ENCODE measurements around the gene PNPLA2.

Gene PNPLA2

GRCh38 chr11:818396-819128, at the start of gene PNPLA2:
TSS of gene PNPLA2 (plus strand) at chr11:818914. CDS start at chr11:819719, 805 bp downstream.
- no peak for DNase-seq

GRCh38 chr11:769887-770641, 48.6 kb upstream of the PNPLA2 start:
- no peak for DNase-seq

GRCh38 chr11:770642-771616, 47.8 kb upstream of the PNPLA2 start:
- DNase-seq, result peak; percentile 15

- peak; percentile 17 for DNase-seq
Measured at GRCh38 chr11:771617-772204, 47.0 kb upstream of the PNPLA2 start.

DNA sequence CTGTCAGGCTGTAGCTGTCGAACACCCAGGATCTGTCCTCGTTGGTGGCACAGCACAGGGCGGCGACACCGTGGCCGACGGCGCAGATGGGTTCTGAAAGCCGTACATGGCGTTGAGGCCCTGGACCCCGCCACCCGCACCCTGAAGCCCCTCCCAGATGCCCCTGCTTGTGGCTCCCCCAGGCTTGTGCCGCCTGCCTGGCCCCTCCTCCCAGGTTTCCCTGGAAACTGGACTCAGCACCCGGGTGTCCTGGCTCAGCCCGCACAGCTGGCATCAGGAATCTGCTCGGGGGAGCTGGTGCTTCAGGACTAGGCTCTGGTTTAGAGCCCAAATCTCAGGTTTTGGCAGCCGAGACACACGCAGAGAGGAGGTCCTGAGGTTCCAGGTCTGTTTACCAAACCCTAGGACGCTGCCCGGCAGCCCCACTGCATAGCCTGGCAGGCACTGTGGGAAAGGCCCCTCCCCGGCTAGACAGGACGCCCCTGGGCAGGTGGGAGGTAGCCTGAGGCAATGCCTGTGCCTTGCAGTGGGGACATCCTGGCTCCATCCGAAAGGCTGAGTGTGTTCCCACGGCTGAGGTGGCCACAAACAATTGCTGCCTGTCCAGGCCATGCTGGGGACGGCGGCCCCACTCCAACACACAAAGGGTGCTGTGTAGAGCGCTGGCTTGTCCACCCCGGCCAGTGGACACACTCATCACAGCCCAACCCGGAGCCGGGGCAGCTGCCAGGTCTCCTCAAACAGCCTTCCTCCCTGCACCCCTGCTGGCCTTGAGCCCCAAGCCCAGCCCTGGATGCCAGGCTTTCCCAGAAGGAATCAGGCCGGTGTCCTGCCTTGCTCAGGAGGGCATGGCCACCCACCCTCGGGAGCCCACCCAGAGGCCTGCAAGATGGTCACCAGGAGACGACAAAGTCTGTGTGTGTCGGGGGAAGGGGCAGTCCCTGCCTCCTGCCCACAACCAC, 46.0 kb upstream of the PNPLA2 start:
- DNase-seq, result peak; percentile 33

DNA sequence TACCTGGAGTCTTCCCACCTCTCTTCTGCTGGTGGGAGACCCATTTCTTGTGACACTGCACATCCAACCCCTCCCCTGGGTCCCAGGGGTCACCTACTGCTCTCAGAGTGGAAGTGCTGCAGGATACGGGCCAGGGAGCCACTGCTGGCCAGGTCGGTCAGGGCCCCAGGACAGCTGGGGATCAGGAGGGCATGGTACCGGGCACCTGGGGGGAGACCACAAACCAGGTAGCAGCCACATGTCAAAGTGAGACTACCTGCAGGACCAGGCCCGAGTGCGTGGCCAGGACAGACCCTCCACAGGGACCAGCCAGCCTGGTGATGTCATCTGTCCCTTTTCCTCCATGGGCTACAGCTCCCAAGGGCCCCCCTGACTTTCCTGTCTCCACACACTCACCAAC, 45.3 kb upstream of the PNPLA2 start:
- peak; percentile 13 for DNase-seq

DNA sequence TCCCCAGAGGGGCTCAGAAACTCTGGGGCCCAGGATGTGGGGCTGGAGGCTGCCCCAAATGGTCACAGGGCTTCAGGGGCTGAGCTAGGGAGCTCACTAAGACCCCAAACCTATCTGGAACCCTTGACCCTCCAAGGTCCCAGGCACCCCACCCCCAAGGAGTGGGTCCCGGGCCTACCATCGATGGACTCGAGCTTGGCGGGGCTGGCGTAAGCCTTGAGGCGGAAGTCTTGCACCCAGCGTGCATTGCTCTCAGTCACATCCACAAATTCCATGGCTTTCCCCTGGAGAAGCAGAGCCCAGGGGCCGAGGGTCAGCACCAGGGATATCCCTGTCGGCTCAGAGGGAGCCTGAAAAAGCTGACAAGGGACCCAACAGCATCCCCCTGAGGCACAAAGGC, 44.9 kb upstream of the PNPLA2 start:
- peak; percentile 16 for DNase-seq

GRCh38 chr11:774873-775592, 43.7 kb upstream of the PNPLA2 start:
- DNase-seq, result no peak

DNA sequence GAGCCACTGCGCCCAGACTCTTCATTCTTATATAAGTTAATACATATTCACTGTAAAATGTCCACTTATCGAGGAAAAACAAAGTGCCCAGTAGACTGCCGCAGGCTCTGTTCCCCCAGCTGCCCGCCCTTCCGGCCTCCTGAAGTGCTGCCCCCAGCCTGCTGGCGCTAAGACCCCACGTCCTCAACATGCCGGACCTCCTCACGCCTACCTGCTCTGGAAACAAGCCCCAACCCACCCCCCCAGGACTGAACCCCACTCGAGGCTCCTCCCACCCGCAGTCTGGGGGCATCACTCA, 42.5 kb upstream of the PNPLA2 start:
- no peak for DNase-seq

DNA sequence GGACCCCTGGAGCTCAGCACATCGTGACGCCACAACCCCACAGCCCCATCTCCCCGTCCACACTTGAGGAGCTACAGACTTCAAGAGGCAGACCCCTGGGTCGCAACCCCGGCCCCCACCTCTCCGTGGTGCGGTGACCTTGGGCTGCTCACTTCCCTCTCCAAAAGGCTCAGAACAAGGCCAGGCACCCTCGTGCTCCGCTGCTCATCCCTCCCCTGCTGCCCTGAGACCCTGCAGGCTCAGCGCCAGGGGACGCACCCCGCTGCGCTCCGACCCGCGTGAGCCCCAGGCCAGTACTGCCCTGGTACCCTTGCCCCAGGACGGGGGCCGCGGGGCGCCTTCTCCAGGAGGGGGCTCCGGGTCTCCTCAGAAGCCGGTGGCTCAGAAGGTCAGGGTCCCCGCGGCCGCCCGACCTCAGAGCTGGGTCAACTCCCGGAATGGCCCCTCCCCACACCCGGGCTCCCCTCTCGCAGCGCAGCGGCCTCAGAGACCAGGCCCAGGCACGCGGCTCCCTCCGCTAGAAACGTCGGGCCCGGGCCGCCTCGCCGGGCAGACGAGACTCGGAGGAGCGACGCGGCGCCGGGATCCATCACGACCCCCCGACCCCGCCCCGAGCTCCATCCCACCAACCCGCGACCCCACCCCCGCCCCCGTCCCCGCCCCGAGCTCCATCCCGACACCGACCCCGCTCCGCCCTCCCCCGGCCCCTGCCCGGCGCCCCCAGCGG, 42.0 kb upstream of the PNPLA2 start:
- no peak for DNase-seq

DNA sequence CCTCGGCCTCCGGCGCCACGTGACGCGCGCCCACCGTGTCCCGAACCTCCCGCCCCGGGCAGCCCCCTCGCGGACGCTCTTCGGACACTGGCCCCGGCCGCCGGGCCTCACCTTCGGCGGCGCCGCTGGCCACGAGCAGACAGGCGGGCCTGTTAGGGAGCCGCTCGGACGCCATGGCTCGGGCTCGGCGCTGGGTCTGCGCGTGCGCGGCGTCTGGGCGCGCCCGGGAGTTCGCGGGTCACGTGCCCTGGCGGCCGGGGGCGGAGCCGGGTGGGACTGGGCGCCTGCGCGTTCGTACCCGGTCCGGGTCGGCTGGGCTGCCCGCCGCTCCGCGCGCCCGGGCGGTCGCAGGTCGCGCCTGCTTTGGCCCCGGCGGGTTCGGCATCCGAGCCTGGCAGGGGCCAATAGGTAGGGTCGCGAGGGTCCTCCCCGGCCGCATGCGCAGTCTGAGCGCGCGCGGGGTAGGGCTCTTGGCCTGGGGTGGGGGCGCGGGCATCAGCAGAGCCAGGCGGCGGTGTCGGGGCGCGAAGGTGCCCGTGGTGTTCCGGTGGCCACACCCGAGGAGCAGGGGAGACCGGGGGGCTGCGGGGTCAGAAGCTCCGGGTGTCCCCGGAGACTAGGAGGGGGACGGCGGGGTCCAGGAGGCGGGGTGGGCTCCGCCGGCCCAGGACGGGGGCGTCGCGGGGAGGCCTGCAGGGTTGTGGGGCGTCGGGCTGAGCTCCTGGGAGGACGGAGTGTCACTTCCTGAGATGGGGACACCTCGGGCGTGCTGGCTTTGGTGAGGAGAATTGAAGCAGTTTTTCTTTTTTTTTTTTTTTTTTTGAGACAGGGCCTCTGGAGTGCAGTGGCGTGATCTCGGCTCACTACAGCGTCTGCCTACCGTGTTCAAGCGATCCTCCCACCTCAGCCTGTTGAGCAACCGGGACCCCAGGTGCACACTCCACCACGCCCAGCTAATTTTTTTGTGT, 41.1 kb upstream of the PNPLA2 start, which contains the start of gene GATD1:
TSS of gene GATD1 (minus strand) at position 200 of the 968 bp plus-strand sequence. CDS start at position 175, 25 bp downstream.
- peak; percentile 95 for DNase-seq

DNA sequence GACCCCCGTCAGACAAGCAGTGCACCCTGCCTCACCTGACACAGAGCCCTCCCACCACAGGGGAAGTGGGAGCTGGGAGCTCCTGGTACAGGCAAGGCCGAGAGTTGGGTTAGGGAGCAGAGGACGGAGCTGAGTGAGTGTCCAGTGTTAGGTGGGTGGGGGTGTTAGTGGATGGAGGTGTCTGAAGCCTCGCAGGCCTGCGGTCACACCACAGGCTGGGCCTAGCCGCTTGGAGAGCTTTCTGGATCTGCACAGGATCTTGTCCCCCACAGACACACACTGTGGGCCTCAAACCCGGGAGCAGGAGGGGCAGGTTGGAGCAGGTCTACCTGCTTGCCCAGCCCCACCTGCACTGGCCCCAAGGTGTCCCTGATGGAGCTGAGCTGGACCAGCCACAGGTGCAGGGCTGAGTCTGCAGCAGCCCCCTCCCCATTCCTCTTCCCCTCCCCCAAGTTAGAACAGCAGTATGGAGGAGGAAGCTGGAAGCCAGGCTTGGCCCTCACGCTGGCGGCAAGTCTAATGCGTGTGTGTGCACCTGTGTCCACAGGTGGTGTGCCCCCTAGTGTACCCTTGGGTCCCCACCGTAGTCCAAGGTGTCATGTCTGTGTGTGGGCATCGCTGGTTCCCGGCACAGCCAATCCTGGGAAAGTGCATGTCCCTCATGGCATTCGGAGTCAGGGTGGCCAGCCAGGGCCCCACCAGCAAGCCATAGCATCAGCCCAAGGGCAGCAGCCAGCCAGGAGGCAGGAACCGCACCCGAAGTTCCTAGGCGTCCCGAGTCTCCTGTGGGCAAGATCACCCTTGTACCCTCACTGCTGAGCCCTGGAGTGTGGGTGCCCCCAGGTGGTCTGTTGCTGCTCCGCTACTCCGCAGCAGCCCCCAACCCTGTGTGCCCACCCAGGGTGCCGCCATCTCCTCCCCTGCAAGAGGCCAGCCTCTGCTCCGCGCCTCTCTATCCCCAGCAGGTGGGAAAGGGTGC, 39.4 kb upstream of the PNPLA2 start:
- peak; percentile 26 for DNase-seq

DNA sequence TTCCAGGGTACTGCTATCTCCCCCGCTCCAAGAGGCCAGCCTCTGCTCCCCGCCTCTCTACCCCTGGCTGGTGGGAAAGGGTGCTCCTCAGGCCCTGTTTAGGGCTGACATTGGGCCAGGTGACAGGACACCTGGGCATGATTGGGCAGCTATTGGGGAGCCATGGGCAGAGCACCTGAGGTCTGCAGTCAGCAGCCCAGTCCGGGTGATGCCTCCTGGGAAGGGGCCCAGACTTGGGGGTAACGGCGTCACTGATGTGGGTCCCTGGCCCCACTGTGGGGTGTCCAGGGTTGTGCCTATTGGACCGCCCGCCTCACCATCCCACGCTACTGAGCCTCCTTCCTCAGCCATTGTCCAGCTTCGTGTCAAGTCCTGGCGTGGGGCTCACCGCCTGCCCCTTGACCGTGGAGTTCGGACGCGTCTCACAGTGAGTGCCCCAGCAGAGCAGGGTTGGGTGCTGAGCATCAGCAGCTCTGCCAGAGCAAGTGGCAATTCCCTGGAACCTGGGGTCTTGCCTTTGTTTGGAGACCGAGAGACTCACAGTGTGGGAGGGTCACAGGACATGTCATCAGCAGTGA, 38.7 kb upstream of the PNPLA2 start:
- DNase-seq, result peak; percentile 14

GRCh38 chr11:782264-783174, 36.2 kb upstream of the PNPLA2 start:
- peak; percentile 25 for DNase-seq

DNA sequence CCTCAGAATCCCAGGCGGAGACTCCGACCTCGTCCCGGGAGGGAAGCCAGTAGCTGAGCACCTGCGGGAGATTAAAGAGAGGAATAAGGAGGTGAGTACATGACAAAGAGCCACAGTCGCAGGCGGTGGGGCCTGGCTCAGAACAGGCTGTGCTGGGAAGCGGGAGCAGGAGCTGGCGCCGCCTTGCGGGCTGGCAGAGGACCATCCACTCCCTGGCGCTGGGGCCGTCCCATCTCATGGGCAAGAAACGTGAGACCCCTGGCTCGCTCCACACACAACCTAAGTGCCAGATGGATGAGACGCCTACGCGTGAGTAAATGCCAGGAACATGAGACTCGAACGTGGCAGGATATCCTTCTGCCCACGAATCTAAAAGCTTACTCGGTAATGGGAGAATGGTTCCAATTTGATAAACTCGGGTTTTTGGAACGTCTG, 35.1 kb upstream of the PNPLA2 start:
- peak; percentile 89 for DNase-seq
